Lower lobe of right lung (tissue), 2 donors: ENCODE results near the gene ME2. TPM values are rescaled to one million over a fixed set of nuclear protein-coding genes. Genes with fewer than 3 reads are reported as not detected.
"Not testable (repeated sequence)": the region's sequence is repeated elsewhere in the genome, so short reads cannot be mapped to it uniquely, and the experiment has no call there.

ENCODE experiments used
- ATAC-seq, 2 donors: fragments of 200-7000 bp; cut with Tn5 transposase; one replicate each; pipeline ENCODE4 v1.9.1; 2020 to 2022; ENCODE audit warnings: mild to moderate bottlenecking in 2 of 2, moderate library complexity in 2 of 2
- DNase-seq: peaks from one replicate; pipeline ENCODE4 v3.0.0-alpha.2; 2020
- H3K27ac ChIP-seq: fragments of 200-600 bp; one replicate; pipeline ENCODE4 v1.8.0; 2022
- H3K27me3 ChIP-seq: fragments of 200-600 bp; one replicate; pipeline ENCODE4 v1.8.0; 2022; ENCODE audit warnings: low read depth
- H3K36me3 ChIP-seq: fragments of 200-600 bp; one replicate; pipeline ENCODE4 v1.8.0; 2022; ENCODE audit warnings: mild to moderate bottlenecking
- H3K4me1 ChIP-seq: fragments of 200-600 bp; one replicate; pipeline ENCODE4 v1.8.0; 2022
- H3K4me3 ChIP-seq: fragments of 200-600 bp; one replicate; pipeline ENCODE4 v1.8.0; 2022; ENCODE audit warnings: mild to moderate bottlenecking
- H3K9me3 ChIP-seq: fragments of 200-600 bp; one replicate; pipeline ENCODE4 v1.8.0; 2022
- intact Hi-C: fragments of 100-400 bp; cut with DNase I; formaldehyde crosslinking; loops from one replicate; pipeline ENCODE4 v1.11.0; 2022
- long read RNA-seq: library from polyadenylated mRNA; unstranded; transcript quantifications from one replicate; pipeline ENCODE4 v2.0.0, GENCODE V29; 2021
- total RNA-seq: library from RNA; stranded (reverse); fragmentation: NEBNext Ultra II Directional; extraction: Animal tissue kit (Norgen Biotek cat#: 25700); gene quantifications from one replicate; pipeline ENCODE4 v1.2.1, GENCODE V29; 2021
- TF ChIP-seq, protein P1 (sequence below): fragments of 200-600 bp; IDR thresholded peaks from one replicate; pipeline ENCODE4 v1.8.0; 2022; ENCODE audit warnings: antibody characterized with exemption, mild to moderate bottlenecking
- donor health status: DM: no; HTN: yes; CAD: no; lungs with severe emphysema.

Gene ME2
- total RNA-seq: 42.4 TPM
- long read RNA-seq, full-length matches to known transcripts: 40 of 46 reads
- long read RNA-seq, partial matches to known transcripts: 3 of 46 reads
- long read RNA-seq, other reads (novel, unspliced or antisense): 3 of 46 reads

DNA sequence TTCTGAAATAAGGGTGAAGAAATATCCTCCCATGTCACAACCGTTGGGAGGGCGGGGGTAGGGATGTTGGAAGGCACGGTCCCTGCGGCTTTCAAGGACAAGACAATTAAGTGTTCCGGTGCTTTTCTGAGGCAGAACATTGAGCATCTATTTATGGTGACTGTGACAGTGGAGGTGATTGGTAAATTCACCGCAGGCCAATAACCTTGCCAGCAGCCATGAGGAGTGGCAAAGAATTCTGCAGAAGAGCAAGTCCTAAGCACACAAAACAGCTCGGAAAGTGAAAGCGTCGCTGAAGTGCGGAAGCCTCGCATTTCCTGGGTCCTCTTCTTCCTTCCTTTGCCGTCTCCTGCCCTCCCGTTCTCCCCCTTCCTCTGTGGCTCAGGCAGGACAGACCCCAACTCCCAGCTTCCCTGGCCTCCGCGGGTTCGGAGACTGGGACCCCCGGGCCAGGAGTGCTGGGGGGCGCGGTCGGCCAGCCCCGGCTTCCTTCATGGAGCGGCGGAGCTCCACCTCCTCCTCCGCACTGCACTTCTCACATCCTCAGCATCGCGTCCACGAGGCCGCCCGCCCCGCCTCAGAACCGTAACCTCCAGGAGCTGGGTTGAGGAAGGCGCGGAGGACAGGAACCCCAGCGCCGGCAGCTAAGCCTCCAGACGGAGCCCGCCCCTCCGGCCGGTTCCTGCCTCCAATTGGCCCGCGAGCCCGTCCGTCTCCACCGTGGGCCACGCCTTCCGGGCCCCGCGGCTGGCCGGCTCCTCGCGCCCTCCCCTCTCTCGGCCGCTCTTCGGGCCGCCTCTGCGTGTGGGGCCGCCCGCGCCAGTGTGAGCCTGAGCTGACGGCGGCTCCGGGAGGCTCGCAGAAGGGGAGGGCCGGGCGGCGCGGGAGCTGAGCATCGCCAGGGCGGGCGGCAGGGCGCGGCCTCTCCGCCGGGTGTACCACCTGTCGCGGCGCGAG, at the start of gene ME2:
Gene ME2, plus strand, starts transcription at position 774 of the 957 bp plus-strand sequence. CDS start 16,703 bp downstream, outside the sequence.
- DNase-seq (peak; percentile 96), ATAC-seq (peak; percentile 99)
- Histone ChIP-seq H3K4me3 (peak within 1 kb of the TSS; percentile 92), H3K36me3 (no peaks in the 10 kb centered on the region), H3K4me1 (peaks cover 28% of the 10 kb centered on the region), H3K27me3 (no peaks in the 10 kb centered on the region), H3K9me3 (no peaks in the 10 kb centered on the region), H3K27ac (peak within 1 kb of the TSS; percentile 97)
- intact Hi-C loops: no loop called here
- TF ChIP-seq, protein P1, sequence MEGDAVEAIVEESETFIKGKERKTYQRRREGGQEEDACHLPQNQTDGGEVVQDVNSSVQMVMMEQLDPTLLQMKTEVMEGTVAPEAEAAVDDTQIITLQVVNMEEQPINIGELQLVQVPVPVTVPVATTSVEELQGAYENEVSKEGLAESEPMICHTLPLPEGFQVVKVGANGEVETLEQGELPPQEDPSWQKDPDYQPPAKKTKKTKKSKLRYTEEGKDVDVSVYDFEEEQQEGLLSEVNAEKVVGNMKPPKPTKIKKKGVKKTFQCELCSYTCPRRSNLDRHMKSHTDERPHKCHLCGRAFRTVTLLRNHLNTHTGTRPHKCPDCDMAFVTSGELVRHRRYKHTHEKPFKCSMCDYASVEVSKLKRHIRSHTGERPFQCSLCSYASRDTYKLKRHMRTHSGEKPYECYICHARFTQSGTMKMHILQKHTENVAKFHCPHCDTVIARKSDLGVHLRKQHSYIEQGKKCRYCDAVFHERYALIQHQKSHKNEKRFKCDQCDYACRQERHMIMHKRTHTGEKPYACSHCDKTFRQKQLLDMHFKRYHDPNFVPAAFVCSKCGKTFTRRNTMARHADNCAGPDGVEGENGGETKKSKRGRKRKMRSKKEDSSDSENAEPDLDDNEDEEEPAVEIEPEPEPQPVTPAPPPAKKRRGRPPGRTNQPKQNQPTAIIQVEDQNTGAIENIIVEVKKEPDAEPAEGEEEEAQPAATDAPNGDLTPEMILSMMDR: no peak

DNA sequence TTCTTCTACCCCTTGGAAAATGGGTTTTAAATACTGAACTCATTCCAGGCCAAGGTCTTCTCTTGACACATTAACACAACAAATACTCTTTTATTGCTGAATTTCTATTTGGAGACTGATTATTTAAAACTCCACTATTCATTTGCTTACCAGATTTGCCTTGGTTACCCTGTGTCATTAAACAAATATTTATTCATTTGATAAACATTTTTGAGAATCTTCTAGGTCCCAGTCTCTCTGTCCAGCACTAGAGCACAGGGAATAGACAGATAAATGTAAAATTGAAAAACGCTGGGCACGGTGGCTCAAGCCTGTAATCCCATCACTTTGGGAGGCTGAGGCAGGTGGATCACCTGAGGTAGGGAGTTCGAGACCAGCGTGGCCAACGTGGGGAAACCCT, 49.3 kb upstream of the ME2 start:
- no peak overlapping the region for H3K27ac ChIP-seq
- DNase-seq (no peak), ATAC-seq (no peak)
- TF ChIP-seq, protein P1: no peak
- no peaks in the 10 kb centered on the region for H3K36me3 ChIP-seq
- H3K27me3 ChIP-seq: no peaks in the 10 kb centered on the region
- no peaks in the 10 kb centered on the region for H3K4me1 ChIP-seq
- intact Hi-C loops: no loop called here
- no peaks in the 10 kb centered on the region for H3K9me3 ChIP-seq
- H3K4me3 ChIP-seq: no peak overlapping the region

DNA sequence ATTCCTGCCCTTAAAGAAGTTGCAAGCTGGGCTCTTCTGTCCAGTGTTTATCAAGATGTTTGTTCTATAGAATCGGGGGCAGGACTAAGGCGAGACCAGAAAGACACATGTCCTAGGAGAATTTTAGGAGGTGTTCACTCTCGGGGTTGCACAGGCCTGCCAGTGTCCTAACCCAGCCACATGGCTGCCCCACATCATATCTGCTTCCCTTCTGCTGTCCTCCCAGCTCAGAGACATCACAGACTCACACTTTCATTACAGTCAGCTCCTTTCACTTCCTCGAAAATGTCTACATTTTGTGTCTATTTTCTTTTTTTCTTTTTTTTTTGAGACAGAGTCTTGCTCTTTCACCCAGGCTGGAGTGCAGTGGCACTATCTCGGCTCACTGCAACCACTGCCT, 48.4 kb upstream of the ME2 start:
- H3K9me3 ChIP-seq: no peaks in the 10 kb centered on the region
- TF ChIP-seq, protein P1: no peak
- H3K36me3 ChIP-seq: no peaks in the 10 kb centered on the region
- DNase-seq: no peak
- H3K4me3 ChIP-seq: no peak overlapping the region
- intact Hi-C loops: no loop called here
- peak overlapping the region; percentile 33 for H3K27ac ChIP-seq
- no peaks in the 10 kb centered on the region for H3K27me3 ChIP-seq
- H3K4me1 ChIP-seq: no peaks in the 10 kb centered on the region
- ATAC-seq: peak; percentile 54 to 80

DNA sequence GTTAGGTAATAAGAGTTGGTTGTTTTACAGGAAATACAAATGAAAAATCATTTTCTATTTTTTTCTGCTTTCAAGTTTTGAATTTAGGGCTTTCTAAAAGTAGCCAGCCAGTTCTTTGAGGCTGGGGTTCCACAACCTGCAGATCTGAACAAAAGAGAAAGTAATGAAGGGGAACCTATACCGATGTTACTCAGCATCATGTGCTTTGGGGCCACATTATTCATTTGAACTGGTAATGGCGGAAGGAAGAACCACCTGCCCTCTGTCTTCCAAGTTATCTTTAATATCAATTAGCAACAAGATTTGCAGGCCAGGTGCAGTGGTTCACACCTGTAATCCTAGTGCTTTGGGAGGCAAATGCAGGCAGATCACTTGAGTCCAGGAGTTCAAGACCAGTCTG, 46.2 kb upstream of the ME2 start:
- Histone ChIP-seq H3K27me3 (no peaks in the 10 kb centered on the region), H3K36me3 (no peaks in the 10 kb centered on the region), H3K27ac (no peak overlapping the region), H3K4me3 (no peak overlapping the region), H3K9me3 (no peaks in the 10 kb centered on the region), H3K4me1 (peaks cover 14% of the 10 kb centered on the region)
- DNase-seq (no peak), ATAC-seq (no peak)
- TF ChIP-seq, protein P1: no peak
- intact Hi-C loops: no loop called here

DNA sequence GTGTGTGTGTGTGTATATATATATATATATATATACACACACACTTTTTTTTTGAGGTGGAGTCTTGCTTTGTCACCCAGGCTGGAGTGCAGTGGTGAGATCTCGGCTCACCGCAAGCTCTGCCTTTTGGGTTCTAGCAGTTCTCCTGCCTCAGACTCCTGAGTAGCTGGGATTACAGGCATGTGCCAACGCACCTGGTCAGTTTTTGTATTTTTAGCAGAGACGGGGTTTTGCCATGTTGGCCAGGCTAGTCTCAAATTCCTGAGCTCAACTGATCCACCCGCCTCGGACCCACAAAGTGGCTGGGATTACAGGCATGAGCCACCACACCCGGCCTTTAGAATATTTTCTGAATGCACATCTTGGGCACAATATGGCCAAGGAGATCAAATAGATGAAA, 45.4 kb upstream of the ME2 start:
- H3K4me3 ChIP-seq, intact Hi-C loops: not testable (repeated sequence)

DNA sequence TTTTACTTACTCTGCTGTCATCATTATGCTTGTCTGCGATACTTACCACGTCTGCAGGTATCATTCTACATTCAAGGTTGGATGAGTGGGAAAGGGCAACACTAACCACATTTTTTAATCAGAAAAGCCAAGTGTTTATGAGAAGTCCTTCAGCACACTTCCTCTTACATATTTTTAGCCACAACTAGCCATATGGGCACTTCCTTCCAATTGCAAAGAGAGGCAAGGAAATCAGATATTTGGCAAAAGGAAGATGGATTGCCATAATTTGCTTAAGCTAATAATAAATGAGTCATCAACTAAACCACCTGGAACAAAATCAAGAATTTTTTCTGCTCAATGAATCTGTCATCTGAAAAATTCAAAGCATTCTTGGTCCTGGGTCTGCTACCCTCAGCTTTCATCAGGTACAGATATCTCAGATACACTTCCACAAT, 42.4 kb upstream of the ME2 start:
- H3K4me1 ChIP-seq: peaks cover 14% of the 10 kb centered on the region
- H3K27me3 ChIP-seq: no peaks in the 10 kb centered on the region
- DNase-seq (no peak), ATAC-seq (peak; percentile 84 to 92)
- H3K4me3 ChIP-seq: no peak overlapping the region
- intact Hi-C loops: no loop called here
- H3K27ac ChIP-seq: no peak overlapping the region
- H3K36me3 ChIP-seq: no peaks in the 10 kb centered on the region
- H3K9me3 ChIP-seq: no peaks in the 10 kb centered on the region
- TF ChIP-seq, protein P1: no peak

More for the DNA sequence above, 45.4 kb upstream of the ME2 start:
- DNase-seq, ATAC-seq, H3K27ac ChIP-seq, H3K9me3 ChIP-seq, H3K36me3 ChIP-seq, H3K27me3 ChIP-seq: not testable (repeated sequence)
- H3K4me1 ChIP-seq: peaks cover 14% of the 10 kb centered on the region
